Cardiac fibroblast (primary cell): Measurements from ENCODE around the gene ZKSCAN7.
A peak's percentile ranks its signal among the peaks of the same experiment; 100 is the strongest.

Experiments
- DNase-seq, 2 donors: peaks; one replicate each; pipeline versions ENCODE4 v3.0.0 to v3.0.0-alpha.2; 2010; ENCODE audit warnings: low read depth in 2 of 2
- H3K4me3 ChIP-seq, 2 donors: replicated peaks in 1 of 2; 1 replicate in 1 of 2; 2 replicates in 1 of 2; pipeline ENCODE4 v1.5.1; 2011; ENCODE audit warnings: low read depth in 2 of 2, low read length in 2 of 2, mild to moderate bottlenecking in 2 of 2, moderate library complexity in 1 of 2
- TF ChIP-seq, protein P1 (sequence below): IDR thresholded peaks from one replicate; pipeline ENCODE4 v1.5.1; 2011; ENCODE audit warnings: low read depth, mild to moderate bottlenecking, low read length, inconsistent platforms

ZKSCAN7 gene

DNA sequence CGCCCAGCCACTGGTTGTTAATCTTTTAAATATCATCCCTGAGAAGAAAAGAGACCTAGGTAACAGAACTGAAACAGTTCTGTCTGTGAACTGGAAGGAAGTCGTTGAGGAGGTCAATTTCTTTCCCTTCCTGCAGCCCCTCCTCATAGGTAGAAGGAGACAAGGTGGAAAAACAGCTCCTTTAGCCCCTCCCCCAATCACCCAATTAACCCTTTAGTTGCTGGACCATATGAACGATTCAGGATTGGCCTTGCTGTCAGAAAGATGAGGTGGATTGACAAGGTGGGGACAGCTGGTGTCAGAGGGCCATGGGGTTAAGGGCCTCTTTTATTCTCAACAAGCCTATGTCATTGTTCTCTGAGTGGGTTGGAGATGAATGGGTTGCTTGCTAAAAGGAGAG lies 41.5 kb upstream of the ZKSCAN7 start:
- TF ChIP-seq, protein P1, sequence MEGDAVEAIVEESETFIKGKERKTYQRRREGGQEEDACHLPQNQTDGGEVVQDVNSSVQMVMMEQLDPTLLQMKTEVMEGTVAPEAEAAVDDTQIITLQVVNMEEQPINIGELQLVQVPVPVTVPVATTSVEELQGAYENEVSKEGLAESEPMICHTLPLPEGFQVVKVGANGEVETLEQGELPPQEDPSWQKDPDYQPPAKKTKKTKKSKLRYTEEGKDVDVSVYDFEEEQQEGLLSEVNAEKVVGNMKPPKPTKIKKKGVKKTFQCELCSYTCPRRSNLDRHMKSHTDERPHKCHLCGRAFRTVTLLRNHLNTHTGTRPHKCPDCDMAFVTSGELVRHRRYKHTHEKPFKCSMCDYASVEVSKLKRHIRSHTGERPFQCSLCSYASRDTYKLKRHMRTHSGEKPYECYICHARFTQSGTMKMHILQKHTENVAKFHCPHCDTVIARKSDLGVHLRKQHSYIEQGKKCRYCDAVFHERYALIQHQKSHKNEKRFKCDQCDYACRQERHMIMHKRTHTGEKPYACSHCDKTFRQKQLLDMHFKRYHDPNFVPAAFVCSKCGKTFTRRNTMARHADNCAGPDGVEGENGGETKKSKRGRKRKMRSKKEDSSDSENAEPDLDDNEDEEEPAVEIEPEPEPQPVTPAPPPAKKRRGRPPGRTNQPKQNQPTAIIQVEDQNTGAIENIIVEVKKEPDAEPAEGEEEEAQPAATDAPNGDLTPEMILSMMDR = no peak
- no peak for DNase-seq
- no peak overlapping the region for H3K4me3 ChIP-seq

DNA sequence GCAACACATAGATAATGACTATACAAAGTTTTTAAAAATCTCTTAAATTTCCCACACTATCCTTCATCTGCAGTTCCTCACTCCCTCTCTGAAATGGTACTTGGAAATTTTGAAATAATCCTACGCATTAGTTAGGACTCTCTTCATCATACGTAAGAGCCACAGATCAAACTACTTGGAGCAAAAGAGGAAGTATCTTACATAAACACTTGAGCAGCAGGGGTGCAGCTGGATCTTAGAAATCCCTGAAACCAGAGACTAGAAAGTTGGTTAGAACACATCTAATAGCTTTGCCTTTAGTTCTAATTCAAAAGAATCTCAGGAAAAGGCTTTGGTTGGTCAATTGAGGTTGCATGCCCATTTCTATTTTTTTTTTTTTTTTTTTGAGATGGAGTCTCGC lies 38.8 kb upstream of the ZKSCAN7 start:
- TF ChIP-seq, protein P1 = no peak
- H3K4me3 ChIP-seq = no peak overlapping the region
- DNase-seq = no peak

DNA sequence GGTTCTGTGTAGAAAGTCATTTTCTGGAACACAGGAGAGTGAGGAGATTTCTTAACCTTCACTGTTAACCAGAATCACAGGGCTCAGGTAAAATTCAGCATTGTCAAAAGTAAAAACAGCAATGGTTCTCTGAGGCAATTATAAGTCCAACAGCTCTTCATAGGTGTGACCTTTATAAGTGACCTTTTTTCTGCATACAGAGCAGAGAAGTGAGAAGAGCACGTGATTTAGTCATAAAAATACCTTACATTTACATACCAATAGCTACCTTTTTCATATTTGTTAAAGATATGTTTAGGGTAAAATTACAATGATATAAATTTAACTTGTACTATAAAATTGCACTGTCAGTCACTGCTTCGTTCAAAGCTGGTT lies 36.2 kb upstream of the ZKSCAN7 start:
- TF ChIP-seq, protein P1 = no peak
- no peak for DNase-seq
- H3K4me3 ChIP-seq = no peak overlapping the region

DNA sequence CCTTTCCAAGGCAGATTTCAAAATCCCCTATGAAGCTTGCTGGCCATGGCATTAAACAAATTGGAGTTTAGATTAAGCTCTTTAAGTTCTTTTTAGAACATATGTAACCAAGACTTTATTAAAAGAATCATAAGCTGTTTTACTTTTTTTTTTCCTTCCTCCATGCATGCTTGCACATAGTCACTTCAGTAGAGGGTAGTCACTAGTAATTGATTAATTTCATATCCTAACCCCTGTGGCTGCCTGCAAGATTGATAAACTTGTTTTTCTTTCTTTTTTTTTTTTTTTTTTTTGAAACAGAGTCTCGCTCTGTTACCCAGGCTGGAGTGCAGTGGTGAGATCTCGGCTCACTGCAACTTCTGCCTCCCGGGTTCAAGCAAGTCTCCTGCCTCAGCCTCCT lies 33.3 kb upstream of the ZKSCAN7 start:
- TF ChIP-seq, protein P1 = no peak
- no peak for DNase-seq
- no peak overlapping the region for H3K4me3 ChIP-seq

DNA sequence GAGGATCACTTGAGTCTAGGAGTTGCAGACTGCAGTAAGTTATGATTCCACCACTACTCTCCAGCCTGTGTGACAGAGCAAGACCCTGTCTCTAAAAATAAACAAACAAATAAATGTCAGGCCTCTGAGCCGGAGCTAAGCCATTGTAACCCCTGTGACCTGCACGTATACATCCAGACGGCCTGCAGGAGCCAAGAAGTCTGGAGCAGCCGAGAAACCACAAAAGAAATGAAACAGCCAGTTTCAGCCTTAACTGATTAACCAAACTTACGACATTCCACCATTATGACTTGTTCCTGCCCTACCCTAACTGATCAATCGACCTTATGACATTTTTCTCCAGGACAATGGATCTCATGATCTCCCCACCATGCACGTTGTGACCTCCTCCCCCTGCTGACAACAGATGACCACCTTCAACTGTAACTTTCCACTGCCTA lies 32.5 kb upstream of the ZKSCAN7 start:
- peak in 1 of 2 donors; percentile 8 for DNase-seq
- no peak overlapping the region for H3K4me3 ChIP-seq
- TF ChIP-seq, protein P1 = no peak

DNA sequence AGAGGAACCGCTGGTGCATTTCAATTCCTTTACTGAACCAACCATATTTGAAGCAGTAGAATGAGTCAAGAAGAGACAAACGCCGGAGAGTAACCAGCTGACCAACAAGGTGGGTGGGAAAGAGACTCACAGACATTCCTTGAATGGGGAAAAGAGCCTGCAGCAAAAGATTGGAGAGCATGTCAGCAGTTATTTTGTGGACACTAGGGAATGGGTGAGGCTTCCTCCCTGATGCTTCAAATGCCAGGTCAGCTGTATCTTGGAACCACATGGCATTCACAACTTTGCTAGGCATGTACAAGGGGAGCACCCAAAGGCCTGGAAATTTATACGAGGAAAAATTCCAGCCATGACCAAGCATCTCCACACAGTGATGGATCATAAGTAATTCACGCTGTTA lies 29.9 kb upstream of the ZKSCAN7 start:
- TF ChIP-seq, protein P1 = no peak
- DNase-seq = no peak
- no peak overlapping the region for H3K4me3 ChIP-seq

DNA sequence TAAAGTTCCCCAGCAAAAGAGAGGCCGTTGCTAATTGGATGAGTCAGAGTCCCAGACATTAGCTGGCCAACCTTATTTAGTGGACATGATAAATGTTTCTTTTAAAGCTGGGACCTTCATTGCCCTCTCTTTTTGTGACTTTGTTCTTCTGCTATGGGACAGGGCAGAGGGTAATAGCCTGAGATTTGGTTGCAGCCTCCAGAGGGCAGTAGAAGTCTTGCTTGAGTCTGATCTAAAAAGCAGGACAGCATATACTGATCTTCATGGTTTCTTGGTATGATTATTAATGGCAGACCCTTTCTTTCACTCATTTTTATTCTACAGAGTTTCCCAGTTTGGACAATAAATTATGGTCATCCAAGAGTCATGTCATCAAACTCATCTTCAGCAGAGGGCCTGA lies 25.1 kb upstream of the ZKSCAN7 start:
- TF ChIP-seq, protein P1 = peak; percentile 37
- no peak overlapping the region for H3K4me3 ChIP-seq
- peak; percentile 8 to 48 for DNase-seq
